HG02938 (cell line): Measurements from ENCODE around the gene TK1.
"Not testable (repeated sequence)": the region's sequence is repeated elsewhere in the genome, so short reads cannot be mapped to it uniquely, and the experiment has no call there.

Source experiments
- ATAC-seq: cut with Tn5 transposase; IDR thresholded peaks from one replicate; pipeline ENCODE4 v1.9.1; 2021; ENCODE audit warnings: mild to moderate bottlenecking, moderate library complexity; ENCODE audit not compliant: unreplicated experiment

The TK1 gene

DNA sequence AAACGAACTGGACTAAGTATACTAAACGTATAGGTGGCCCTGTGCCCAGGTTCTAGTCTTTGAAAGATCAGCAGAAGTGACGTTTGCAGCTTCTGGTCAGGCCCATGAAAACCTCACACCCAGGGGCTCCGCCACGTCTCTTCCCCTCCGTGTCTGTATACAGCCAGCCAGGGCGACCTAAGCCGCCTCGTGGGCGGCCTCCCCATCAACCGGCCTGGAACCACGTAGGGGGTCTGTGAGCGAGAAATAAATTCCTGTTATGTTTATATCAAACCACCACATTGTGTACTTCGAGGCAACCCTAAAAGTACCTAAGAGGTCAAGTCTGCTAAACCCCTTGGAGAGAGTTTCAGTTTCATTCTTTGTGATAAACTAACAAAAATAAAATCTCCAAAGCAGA lies 6.8 kb downstream of the TK1 start:
- ATAC-seq: no peak

DNA sequence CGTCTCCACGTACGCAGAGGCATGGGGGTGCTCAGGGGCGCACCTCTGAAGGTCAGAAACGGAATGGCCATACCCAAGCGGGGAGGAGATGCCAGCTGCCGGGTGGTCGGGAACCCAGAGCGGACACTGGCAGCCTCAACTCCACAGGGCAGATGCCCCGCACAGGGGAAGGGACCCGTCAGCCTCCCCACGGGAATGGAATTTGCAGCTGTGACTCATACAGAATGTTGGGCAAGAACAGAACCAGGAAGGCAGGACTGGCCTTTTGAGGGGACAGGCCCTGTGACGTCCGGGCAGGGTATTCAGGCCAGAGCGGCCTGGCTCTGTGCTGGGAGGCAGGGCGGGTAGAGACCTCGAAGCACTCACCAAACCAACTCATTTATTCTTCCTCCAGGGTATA lies 7.5 kb downstream of the TK1 start:
- ATAC-seq: no peak

GRCh38 chr17:78176548-78177025 lies 10.3 kb downstream of the TK1 start:
- ATAC-seq: no peak

DNA sequence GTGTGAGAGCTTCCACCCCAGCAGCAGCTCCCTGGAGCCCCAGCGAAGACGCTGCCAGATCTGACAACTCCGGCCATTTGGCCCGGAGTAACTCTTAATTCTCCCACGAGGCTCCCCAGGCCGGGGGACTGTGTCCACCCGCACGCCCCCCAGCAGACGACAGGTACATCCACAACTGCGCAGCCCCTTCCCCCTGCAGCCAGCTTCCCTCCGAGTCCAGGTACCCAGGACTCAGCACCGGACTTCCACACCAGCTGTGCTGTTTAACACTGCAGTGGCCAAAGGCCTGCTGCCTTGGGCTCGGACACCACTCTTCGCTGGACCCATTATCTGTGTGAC lies 11.2 kb downstream of the TK1 start:
- no peak for ATAC-seq

GRCh38 chr17:78174870-78175642 lies 11.8 kb downstream of the TK1 start:
- no peak for ATAC-seq

DNA sequence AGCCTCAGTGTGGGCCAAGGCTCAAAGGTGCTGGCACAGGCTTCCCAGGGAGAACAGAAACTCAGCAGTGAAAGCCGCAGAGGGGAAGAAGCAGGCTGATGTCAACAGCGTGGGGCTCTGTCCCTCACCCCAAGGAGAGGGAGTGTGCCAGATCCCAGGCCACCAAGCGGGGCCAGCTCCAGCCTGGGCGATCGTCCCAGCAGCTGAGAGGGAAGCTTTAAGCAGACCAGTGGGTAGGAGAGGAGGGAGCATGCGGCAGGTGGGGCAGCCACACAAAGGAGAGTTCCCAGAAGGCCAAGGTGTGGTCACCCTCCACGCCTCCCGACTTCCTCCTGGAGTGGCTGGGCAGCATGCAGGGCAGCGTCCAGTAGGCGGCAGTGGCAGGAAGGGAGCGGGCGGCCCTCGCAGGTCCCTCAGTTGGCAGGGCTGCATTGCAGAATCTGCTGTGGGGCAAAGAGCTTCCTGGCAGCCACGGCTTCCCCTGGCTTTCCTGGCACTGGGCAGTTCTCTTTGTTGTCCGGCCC lies 12.4 kb downstream of the TK1 start:
- ATAC-seq: no peak

- peak; percentile 45 for ATAC-seq
These were observed 13.6 kb downstream of the TK1 start for GRCh38 chr17:78173097-78173715.

- no peak for ATAC-seq
These were observed 14.4 kb downstream of the TK1 start for GRCh38 chr17:78172249-78173051.

- not testable (repeated sequence) for ATAC-seq
These were observed 15.1 kb downstream of the TK1 start for GRCh38 chr17:78171591-78172248.

DNA sequence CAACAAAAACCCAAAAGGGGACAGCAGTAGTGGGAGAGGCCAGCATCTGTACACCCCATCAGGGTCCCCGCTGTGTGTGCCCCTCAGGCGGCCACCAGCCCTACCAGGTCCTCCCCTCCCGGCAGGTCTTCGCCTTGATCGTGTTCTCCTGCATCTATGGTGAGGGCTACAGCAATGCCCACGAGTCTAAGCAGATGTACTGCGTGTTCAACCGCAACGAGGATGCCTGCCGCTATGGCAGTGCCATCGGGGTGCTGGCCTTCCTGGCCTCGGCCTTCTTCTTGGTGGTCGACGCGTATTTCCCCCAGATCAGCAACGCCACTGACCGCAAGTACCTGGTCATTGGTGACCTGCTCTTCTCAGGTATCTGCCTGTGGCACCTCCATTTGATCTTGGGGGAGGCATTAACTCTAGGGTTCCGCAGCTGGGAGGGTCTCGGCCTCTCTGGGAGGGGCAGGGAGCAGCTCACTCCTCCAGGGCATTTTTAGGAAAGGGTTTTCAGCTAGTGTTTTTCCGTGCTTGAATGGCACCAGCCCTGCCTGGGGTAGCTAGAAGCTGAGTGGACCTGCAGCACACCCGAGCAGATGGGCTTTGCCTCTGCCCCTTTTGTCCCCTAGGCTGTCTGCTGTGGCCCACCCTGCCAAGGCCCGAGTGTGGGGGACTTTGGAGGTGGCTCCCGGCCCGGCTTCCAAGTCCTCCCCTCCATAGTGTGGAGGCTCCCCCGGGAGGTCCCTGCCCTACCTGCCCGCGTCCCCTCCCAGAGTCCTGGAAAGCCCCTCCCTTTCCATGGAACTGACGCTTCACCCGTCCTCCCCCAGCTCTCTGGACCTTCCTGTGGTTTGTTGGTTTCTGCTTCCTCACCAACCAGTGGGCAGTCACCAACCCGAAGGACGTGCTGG lies 15.9 kb downstream of the TK1 start:
- no peak for ATAC-seq

DNA sequence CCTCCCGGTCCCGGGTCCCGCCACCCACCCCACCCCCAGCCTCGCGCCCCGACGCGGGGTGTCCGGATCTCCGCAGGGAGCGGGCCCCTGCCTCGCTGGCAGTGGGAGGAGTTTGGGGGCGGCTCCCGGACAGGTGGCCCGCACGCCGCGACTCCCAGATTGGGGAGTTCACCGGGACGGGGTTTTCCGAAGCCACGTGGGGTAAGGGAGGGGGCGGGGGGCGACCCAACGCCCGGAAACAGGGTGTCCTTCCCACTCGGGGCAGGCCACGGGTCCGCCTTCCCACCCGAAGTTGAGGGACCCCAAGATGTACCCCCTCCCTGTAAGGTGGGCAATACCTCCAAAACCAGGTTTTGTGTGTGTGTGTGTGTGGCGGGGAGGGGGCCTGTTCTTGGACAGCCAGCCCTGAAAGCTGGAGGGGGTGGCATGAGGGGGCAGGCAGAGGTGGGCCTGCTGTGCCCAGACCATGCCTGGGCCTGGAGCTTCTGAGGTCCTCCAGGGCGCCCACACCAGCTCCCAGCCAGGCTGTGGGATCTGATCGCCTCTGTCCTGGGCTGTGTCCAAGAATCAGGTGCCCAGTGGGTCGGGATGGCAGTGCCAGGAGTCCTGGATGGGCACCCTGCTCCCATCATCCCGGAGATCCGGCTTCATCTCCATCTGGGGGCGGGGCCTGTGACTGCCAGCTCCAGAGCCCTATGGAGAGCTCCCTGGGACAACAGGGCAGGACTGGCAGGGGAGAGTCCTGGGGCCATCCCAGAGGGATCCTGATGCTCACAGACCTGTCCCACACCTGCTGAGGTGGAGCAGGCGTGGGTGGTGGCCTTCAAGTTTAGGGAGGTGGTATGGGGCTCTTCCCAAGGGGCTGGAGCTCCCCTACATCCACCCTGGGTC lies 17.7 kb downstream of the TK1 start:
- ATAC-seq: peak; percentile 18

DNA sequence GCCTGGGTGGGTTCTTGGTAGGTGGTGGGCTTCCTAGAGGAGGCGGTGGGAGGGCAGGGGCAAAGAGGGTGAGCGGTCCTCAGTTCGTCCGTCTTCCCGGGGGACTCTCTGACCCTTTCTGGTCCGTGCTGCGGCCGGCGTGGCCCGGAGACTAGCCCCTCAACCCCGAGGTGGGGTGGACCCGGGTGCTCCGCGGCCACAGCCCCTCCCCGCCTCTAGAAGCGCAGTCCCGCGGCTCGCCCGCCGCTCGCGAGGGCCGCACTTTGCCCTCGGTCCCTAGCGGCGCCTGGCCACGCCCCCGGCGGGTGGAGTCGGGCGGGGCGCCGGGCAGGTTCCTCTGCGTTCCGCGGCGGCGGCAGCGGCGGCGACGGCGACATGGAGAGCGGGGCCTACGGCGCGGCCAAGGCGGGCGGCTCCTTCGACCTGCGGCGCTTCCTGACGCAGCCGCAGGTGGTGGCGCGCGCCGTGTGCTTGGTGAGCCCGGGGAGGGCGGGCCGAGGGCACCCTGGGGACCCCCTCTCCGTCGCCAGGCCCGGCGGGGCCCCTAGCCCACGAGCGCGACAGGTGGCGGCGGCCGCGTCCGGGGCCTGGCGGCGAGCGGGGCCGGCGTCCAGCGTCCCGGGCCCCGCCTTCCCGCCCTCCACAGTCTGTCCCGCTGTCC lies 18.5 kb downstream of the TK1 start, which contains the start of gene SYNGR2:
Gene SYNGR2, plus strand, starts transcription at position 340 of the 661 bp plus-strand sequence. Its CDS starts 36 bp downstream, at position 376.
- peak; percentile 49 for ATAC-seq

GRCh38 chr17:78166416-78166815 lies 20.4 kb downstream of the TK1 start:
- no peak for ATAC-seq

DNA sequence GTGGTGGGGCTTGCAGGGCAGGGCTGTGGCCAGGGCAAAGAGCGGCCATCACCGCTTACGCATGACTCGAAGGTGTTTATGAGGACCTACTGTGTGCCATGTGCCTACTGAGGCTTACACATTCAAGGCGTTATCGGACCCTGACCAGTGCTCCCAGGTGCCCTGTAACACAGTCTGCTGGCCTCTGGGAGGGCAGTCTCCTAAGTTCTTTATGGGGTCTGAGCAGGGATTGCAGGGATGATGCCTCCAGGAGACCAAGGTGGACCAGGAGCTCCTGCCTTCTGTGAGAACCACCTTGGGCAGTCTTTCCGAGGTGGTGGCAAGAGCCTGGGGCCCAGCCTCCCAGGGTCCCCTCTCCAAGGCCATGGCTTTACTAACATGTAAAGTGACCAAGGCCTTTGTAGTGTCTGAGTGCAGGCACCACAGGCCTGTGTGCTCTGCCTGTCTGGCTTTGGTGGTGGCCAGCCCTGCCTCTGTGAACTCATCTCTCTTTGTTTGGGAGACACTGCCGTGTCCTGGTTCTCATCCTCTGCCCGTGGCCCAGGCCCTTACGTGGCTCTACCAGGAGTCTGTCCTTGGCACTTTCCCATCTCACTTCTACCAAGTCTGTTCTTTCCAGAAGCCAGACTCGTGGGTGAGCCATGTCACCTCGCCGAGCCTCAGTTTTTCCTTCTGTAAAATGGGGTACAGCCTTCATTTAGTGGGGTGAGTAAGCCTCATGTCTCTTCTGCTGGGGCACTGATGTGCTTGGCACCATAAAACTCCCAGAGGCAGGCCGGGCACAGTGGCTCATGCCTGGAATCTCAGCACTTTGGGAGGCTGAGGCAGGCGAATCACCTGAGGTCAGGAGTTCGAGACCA lies 21.9 kb downstream of the TK1 start:
- ATAC-seq: no peak

GRCh38 chr17:78163881-78164747 lies 22.7 kb downstream of the TK1 start:
- no peak for ATAC-seq

DNA sequence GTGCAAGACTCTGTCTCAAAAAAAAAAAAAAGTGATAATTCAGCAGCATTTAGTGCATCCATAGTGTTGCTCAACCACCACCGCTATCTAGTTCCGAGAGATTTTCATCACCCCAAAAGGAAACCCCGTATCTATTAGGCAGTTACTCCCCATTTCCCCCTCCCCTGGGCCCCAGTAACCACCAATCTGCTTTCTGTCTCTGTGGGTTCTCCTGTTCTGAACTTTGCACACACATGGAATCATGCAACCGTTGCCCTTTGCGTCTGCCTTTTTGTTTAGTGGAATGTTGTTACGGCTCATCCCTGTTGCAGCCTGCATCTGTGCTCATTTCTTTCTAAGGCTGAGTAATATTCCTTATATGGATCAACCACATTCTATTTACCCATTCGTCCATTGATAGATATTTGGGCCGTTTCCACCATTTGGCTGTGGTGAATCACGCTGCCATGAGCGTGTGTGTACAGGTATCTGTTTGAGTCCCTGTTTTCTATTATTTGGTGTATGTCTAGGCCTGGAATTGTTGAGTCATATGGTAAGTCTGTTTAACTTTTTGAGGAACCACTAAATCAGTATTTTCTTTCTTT lies 27.2 kb downstream of the TK1 start:
- ATAC-seq: no peak
